ENCODE results near the gene MT1E.

Gene MT1E

DNA sequence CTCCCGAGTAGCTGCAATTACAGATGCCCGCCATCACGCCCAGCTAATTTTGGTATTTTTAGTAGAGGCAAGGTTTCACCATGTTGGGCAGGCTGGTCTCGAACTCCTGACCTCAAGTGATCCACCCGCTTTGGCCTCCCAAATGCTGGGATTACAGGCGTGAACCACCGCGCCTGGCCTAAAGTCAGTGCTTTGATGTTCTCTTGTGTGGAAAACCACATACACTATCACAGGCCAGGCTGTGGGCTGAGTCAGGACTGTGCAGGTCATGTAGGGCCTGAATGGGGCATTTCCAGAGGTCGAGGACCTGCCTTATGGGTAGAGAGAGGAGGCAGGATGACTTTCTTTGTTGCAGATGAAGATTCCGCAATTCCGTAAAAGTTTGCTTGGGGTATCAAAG, 41.3 kb upstream of the MT1E start:
- no peak for DNase-seq (ENCODE audit: low read depth)
- TF ChIP-seq, protein P1, sequence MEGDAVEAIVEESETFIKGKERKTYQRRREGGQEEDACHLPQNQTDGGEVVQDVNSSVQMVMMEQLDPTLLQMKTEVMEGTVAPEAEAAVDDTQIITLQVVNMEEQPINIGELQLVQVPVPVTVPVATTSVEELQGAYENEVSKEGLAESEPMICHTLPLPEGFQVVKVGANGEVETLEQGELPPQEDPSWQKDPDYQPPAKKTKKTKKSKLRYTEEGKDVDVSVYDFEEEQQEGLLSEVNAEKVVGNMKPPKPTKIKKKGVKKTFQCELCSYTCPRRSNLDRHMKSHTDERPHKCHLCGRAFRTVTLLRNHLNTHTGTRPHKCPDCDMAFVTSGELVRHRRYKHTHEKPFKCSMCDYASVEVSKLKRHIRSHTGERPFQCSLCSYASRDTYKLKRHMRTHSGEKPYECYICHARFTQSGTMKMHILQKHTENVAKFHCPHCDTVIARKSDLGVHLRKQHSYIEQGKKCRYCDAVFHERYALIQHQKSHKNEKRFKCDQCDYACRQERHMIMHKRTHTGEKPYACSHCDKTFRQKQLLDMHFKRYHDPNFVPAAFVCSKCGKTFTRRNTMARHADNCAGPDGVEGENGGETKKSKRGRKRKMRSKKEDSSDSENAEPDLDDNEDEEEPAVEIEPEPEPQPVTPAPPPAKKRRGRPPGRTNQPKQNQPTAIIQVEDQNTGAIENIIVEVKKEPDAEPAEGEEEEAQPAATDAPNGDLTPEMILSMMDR (IDR thresholded peaks at IDR 0.05; ENCODE audit: control insufficient read depth, insufficient read depth, low read depth, low read length, missing control alignments): no peak
- no peak overlapping the region for H3K4me3 ChIP-seq (ENCODE audit: control insufficient read depth, low read depth, low read length)

DNA sequence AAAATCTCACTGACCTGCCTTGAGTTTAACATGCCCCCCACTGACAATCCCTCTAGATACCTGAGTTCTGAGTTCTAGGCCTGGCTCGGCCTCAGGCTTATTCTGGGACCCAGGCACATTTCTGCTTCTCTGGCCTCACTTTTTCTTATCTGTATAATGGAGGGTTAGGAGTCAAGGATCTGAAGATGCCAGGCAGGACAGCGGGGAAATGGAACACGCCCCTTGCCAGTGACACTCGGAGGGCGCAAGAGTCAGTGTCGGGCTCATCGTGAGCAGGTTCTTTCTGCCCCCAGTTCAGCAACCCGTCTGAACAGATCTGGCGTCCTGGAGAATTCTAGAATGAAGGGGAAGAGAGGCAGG, 36.8 kb upstream of the MT1E start:
- peak overlapping the region; percentile 28 for H3K4me3 ChIP-seq (ENCODE audit: control insufficient read depth, low read depth, low read length)

DNA sequence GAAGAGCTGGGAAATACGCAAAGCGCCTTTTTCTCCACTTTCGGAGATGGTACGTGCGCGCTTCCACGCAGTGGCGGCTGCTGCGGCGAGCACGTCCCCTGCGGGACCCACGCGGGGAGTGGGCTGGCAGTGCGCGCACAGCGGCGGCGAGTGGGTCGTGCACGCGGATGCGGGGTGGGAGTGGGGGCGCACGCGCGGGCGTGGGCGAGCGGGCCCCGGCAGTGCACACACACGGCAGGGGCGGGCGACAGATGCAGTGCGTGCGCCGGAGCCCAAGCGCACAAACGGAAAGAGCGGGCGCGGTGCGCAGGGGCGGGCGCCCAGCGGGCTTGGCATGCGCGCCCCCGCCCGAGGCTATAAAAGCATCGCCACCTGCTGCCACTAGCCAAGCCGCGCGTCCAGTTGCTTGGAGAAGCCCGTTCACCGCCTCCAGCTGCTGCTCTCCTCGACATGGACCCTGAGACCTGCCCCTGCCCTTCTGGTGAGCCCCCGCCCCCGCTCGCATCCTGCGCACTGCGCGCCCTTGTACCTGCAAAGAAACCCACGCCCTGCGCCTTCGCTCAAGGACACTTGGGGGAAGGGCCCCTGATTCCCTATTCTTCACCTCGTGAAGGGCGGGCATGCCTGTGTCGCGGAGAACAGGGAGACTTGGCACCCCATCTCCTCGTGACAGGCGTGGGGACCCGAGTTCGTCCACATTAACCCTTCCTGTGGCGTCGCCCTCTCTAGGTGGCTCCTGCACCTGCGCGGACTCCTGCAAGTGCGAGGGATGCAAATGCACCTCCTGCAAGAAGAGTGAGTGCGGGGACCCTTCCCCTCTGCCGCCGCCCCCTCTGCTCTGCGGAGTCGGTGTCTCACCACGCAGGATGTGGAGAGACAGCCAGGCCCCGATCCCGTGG, 36.2 kb upstream of the MT1E start, which contains the start of gene MT3:
Gene MT3, plus strand, starts transcription at position 388 of the 899 bp plus-strand sequence. Its CDS starts 63 bp downstream, at position 451.
- H3K4me3 ChIP-seq (ENCODE audit: control insufficient read depth, low read depth, low read length): peak within 1 kb of the TSS; percentile 28
- TF ChIP-seq, protein P1 (IDR thresholded peaks at IDR 0.05; ENCODE audit: control insufficient read depth, insufficient read depth, low read depth, low read length, missing control alignments): no peak
- DNase-seq (ENCODE audit: low read depth): no peak

More for the DNA sequence above, 36.8 kb upstream of the MT1E start:
- no peak for DNase-seq (ENCODE audit: low read depth)
- TF ChIP-seq, protein P1 (IDR thresholded peaks at IDR 0.05; ENCODE audit: control insufficient read depth, insufficient read depth, low read depth, low read length, missing control alignments): no peak

DNA sequence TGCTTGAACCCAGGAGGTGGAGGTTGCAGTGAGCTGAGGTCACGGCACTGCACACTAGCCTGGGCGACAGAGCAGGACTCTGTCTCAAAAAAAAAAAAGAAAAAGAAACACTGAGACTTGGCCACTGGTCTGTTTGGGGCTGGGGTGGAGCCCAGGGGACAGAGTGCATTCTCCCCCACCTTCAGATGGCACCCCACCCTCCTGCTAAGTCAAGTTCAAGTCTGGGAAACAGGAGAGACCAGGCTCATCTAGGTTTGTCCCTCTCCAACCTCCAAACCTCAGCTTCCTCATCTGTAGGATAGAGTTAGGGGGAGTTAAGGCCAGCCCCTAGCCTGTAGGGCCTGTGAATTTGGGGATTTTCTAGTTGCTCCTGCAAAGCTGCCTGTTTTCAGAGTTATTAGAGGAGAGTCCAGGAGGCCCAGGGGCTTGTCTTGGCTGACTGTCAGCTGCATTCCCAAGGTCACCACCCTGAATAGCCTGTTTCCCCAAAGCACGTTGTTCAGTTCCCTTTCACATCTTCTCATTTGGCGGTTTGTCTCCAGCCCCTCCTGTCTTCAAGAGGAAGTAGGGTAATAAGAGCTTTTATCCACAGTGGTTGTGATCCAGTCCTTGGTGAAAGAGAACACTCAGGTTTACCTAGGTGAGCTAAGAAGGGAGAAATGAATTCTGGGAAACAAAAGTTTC, 34.1 kb upstream of the MT1E start:
- no peak for DNase-seq (ENCODE audit: low read depth)

DNA sequence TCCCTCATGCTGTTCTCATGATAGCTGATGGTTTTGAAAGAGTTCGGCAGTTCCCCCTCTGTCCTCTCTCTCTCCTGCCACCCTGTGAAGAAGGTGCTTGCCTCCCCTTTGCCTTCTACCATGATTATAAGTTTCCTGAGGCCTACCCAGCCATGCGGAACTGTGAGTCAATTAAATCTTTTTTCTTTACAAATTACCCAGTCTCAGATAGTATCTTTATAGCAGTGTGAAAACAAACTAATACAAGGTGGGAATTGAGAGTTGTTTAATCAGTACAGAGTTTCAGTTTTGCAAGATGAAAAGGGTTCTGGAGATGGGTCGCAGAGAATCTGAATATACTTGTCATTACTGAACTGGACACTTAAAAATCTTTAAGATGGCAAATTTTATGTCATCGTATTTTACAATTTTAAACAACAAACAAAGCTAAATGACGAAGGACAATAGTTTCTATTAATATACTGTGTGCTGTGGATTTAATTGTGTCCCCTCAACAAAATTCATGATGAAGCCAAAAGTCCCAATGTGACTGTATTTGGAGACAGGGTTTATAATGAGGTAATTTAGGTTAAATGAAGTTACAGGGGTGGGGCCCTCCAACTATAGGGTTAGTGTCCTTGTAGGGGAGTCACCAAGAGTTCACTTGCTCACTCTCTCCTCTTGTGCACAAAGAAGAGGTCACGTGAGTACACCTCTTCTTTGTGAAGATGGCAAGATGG, 31.8 kb upstream of the MT1E start:
- no peak for DNase-seq (ENCODE audit: low read depth)
- no peak overlapping the region for H3K4me3 ChIP-seq (ENCODE audit: control insufficient read depth, low read depth, low read length)
- TF ChIP-seq, protein P1 (IDR thresholded peaks at IDR 0.05; ENCODE audit: control insufficient read depth, insufficient read depth, low read depth, low read length, missing control alignments): no peak

More for the DNA sequence above, 34.1 kb upstream of the MT1E start:
- TF ChIP-seq, protein P1 (IDR thresholded peaks at IDR 0.05; ENCODE audit: control insufficient read depth, insufficient read depth, low read depth, low read length, missing control alignments): no peak
- H3K4me3 ChIP-seq (ENCODE audit: control insufficient read depth, low read depth, low read length): no peak overlapping the region

DNA sequence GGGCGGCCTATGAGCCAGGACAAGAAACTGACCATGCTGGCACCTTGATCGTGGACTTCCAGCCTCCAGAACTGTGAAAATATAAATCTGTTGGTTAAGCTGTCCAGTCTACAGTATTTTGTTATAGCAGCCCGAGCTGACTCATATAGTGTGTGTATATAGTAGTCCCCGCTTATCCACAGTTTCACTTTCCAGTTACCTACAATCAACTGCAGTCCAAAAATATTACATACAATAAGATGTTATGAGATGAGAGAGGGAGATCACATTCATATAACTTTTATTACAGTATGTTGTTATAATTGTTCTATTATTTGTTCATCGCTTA, 31.3 kb upstream of the MT1E start:
- H3K4me3 ChIP-seq (ENCODE audit: control insufficient read depth, low read depth, low read length): no peak overlapping the region
- no peak for DNase-seq (ENCODE audit: low read depth)
- TF ChIP-seq, protein P1 (IDR thresholded peaks at IDR 0.05; ENCODE audit: control insufficient read depth, insufficient read depth, low read depth, low read length, missing control alignments): no peak

All from AG09309 (cell line).